NB4 (cell line): ENCODE measurements around the gene RNF6.

Source experiments
- DNase-seq: peaks from one replicate; pipeline ENCODE4 v3.0.0; 2010; ENCODE audit warnings: low read depth
- H3K4me3 ChIP-seq: one replicate; pipeline ENCODE4 v1.5.1; 2011; ENCODE audit warnings: mild to moderate bottlenecking, low read depth, low read length, moderate library complexity
- CTCF ChIP-seq: IDR thresholded peaks from one replicate; pipeline ENCODE4 v1.5.1; 2012; ENCODE audit warnings: low read depth, low read length
- MYC ChIP-seq: IDR thresholded peaks from 2 replicates; pipeline ENCODE4 v1.6.1; 2011; ENCODE audit warnings: low read depth, low read length
- POLR2A ChIP-seq: IDR thresholded peaks from 2 replicates; pipeline ENCODE4 v1.6.1; 2011; ENCODE audit warnings: mild to moderate bottlenecking; ENCODE audit not compliant: insufficient read length; ENCODE audit errors: extremely low read depth
- TF ChIP-seq, protein P1 (sequence below): IDR thresholded peaks from 2 replicates; pipeline ENCODE4 v1.6.1; 2011; ENCODE audit warnings: low read depth, low read length

RNF6 gene

DNA sequence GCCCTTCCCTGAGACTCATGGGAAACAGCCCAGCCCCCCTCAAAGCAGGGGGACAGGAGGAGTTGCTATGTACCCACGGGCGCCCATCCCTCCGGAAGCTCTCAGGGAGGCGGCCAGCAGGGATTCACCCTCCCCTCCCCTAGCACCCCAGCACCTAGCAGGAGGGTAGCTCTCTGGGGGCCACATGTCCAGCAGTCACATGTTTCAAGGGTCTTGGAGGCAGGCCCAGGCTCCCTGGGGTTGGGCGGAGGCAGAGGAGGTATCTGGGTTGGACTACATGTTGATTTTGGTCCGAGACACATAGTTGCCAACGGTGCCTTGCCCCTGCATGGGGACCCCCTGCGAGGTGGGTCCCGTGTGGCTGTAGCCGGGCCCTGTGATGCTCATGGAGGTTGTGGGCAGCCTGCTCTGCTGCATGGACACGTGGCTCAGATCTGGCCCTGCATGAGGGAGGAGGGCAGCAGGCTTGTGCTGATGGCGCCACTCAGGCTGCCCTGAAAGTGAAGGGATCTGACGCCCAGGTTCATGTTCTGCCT lies 7.0 kb upstream of the RNF6 start:
- TF ChIP-seq POLR2A: no peak
- no peak overlapping the region for H3K4me3 ChIP-seq
- DNase-seq: no peak

DNA sequence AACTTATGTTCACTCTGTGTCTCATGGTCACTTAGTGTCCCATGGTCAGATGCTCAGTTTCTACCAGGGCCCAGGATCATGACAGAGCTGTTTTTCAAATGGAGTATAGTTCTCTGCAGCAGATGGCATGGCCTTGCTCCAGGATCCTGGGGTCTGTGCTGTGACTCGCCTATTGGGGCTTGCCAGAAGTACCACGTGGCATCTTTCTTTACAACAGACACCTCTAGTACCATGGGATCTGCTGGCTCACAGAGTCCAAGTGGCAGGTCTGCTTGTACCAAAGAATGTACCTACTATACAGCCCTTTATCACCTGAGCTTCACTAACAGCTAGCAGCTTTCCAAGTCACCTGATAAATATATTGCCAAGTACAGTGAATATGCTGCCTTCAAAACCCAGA lies 6.0 kb upstream of the RNF6 start:
- no peak for TF ChIP-seq POLR2A
- TF ChIP-seq, protein P1, sequence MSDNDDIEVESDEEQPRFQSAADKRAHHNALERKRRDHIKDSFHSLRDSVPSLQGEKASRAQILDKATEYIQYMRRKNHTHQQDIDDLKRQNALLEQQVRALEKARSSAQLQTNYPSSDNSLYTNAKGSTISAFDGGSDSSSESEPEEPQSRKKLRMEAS: no peak
- TF ChIP-seq MYC: no peak
- no peak for TF ChIP-seq CTCF
- DNase-seq: no peak
- H3K4me3 ChIP-seq: no peak overlapping the region

- no peak overlapping the region for H3K4me3 ChIP-seq
- no peak for TF ChIP-seq MYC
- DNase-seq: no peak
Observed at GRCh38 chr13:26227166-26227971, 5.3 kb upstream of the RNF6 start.

DNA sequence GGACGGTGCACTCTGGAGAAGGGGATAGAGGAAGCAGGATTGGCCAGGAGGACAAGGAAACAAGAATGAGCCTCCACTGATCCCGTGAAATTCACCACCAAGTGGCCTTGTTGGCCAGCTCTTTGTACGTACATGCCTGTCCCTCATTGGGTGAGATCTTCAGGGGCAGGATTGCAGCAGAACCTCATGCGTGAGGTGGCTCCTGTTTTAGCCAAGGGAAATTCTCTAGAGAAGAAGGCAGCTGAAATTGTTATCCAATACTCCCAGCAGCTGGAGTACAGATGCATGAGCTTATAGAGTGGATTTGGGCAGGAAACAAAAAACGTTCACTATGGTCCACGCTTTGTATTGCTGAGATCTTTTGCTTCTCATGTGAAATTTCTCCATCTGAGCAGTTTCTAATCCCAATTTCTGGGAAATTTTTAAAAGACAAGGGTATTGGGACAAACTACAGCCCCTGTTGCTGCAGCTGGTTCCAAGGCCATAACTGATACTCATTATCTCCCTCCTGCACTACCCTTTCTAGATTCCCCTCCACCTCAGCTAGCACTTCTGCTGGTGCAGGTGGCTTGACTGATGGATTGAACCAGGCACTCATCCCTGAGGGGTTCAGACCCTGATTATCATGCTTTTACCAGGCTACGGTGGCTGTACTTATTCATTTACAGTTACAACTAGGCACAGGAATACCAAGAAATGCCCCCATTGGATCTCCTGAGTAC lies 3.9 kb upstream of the RNF6 start:
- TF ChIP-seq CTCF (no peak), POLR2A (no peak), MYC (no peak)
- TF ChIP-seq, protein P1: no peak
- DNase-seq: no peak

DNA sequence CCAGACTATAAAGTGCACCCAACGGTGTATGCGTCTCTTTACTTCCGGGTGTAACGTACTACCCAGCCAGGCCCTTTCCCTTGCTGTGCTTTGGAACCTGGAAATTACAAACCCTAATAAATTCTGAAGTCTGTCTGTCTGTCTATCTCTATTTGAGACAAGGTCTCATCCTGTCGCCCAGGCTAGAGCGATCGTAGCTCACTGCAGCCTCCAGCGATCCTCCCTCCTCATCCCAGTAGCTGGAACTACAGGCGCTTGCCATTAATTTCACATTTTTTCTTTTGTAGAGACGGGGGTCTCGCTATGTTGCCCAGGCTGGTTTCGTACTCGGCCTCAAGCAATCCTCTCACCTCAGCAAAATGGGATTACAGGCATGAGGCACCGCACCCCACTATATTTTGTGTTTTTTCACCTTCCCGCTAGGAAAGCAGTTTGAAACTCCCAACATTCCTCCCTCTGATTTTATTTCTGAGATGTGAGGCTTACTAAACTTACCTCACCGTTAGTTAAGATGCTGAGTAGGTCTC lies 469 bp upstream of the RNF6 start:
- H3K4me3 ChIP-seq: peak overlapping the region; percentile 86
- TF ChIP-seq MYC (no peak), CTCF (no peak), POLR2A (no peak)
- TF ChIP-seq, protein P1: no peak
- no peak for DNase-seq

More for the DNA sequence above, 3.9 kb upstream of the RNF6 start:
- H3K4me3 ChIP-seq: no peak overlapping the region

- no peak for DNase-seq
- H3K4me3 ChIP-seq: peak overlapping the region; percentile 86
- TF ChIP-seq POLR2A (no peak), MYC (peak; percentile 26; the same call in 1 of the 2 replicates), CTCF (no peak)
Observed at GRCh38 chr13:26221399-26221720, 754 bp downstream of the RNF6 start.

DNA sequence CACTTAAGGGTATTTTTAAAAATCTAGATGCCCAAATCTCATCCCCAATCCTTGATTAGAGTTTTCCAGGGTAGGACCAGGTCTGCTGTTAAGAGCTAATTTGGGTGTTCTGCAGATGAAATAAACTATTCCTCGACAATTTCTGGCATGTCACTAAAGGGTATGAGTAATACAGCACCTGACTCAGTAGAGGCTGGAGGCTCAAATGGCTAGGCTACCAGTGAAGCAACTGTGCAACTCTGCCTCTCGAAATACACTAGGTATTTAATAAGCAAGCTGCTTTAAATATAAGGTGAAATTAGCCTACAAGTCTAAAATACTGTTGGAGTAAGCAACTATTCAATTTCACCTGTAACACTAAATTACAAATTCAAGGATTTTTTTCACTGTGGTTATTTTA lies 1.5 kb downstream of the RNF6 start:
- no peak for TF ChIP-seq POLR2A
- no peak for TF ChIP-seq CTCF
- TF ChIP-seq, protein P1: no peak
- no peak for TF ChIP-seq MYC
- H3K4me3 ChIP-seq: peak overlapping the region; percentile 86
- DNase-seq: peak; percentile 48
